Glutamatergic neuron (in vitro differentiated cells): ENCODE data around the gene NFIA. TPM values are rescaled to one million over a fixed set of nuclear protein-coding genes. Genes with fewer than 3 reads are reported as not detected.

ENCODE experiments used
- DNase-seq: peaks from one replicate; pipeline ENCODE4 v3.0.0; 2022
- H3K27ac Mint-ChIP-seq: one replicate; pipeline ENCODE4 v1.8.0; 2020; ENCODE audit warnings: mild to moderate bottlenecking, mixed read lengths, inconsistent platforms; ENCODE audit not compliant: unreplicated experiment
- H3K27me3 Mint-ChIP-seq: one replicate; pipeline ENCODE4 v1.8.0; 2020; ENCODE audit warnings: mild to moderate bottlenecking, moderate library complexity, mixed read lengths, inconsistent platforms; ENCODE audit not compliant: unreplicated experiment
- H3K36me3 Mint-ChIP-seq: one replicate; pipeline ENCODE4 v1.8.0; 2020; ENCODE audit warnings: mild to moderate bottlenecking, mixed read lengths, inconsistent platforms; ENCODE audit not compliant: unreplicated experiment
- H3K4me1 Mint-ChIP-seq: one replicate; pipeline ENCODE4 v1.8.0; 2020; ENCODE audit warnings: mild to moderate bottlenecking, low read depth, mixed read lengths, inconsistent platforms; ENCODE audit not compliant: unreplicated experiment
- H3K4me3 Mint-ChIP-seq: one replicate; pipeline ENCODE4 v1.8.0; 2020; ENCODE audit warnings: mild to moderate bottlenecking, mixed read lengths, inconsistent platforms; ENCODE audit not compliant: unreplicated experiment
- H3K9me3 Mint-ChIP-seq: one replicate; pipeline ENCODE4 v1.8.0; 2020; ENCODE audit warnings: mild to moderate bottlenecking, moderate library complexity, mixed read lengths, inconsistent platforms; ENCODE audit not compliant: unreplicated experiment
- total RNA-seq: library from RNA; stranded (reverse); fragmentation: NEBNext Ultra II Directional; extraction: Animal tissue kit (Norgen Biotek cat#: 25700); gene quantifications from one replicate; pipeline ENCODE4 v1.2.1, GENCODE V29; 2021; ENCODE audit not compliant: unreplicated experiment
- TF ChIP-seq, protein P1 (sequence below): fragments of 200-600 bp; sonication (generic); IDR thresholded peaks from one replicate; pipeline ENCODE4 v1.5.0; 2021; ENCODE audit not compliant: partially characterized antibody, unreplicated experiment

Gene NFIA
- total RNA-seq, 1 donor from 2014 or later, result 16.4 TPM

DNA sequence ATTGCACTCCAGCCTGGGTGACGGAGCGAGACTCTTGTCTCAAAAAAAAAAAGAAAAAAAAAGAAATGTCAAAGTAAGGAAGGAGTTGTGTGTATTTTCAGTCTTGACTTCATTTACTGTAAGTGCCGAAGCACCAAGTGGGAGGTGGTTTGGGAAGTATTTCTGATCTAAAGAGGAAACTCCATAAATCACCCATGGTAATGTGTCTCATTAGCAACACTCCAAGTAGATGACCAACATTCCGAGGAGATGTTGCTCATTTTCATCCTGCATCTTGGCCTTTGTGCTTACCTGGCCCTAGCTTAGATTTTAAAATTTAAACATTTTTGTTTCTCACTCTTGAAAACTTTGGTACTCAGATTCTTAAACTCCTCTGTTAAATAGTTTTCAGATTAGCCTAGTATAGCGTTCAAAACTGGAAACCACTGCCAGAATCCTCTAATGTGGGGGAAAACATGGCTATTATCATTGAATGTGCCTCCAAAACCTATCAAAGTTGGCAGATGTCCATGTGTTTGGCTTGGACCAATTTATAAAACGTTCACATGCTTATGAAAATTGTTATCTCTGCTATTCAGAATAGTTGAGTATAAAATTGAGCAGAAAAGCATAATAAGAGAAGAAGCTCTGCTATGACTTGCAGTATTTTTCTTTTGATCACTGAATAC is 110.4 kb downstream of the NFIA start:
- peaks cover 4% of the 10 kb centered on the region for H3K27me3 Mint-ChIP-seq
- TF ChIP-seq, protein P1, sequence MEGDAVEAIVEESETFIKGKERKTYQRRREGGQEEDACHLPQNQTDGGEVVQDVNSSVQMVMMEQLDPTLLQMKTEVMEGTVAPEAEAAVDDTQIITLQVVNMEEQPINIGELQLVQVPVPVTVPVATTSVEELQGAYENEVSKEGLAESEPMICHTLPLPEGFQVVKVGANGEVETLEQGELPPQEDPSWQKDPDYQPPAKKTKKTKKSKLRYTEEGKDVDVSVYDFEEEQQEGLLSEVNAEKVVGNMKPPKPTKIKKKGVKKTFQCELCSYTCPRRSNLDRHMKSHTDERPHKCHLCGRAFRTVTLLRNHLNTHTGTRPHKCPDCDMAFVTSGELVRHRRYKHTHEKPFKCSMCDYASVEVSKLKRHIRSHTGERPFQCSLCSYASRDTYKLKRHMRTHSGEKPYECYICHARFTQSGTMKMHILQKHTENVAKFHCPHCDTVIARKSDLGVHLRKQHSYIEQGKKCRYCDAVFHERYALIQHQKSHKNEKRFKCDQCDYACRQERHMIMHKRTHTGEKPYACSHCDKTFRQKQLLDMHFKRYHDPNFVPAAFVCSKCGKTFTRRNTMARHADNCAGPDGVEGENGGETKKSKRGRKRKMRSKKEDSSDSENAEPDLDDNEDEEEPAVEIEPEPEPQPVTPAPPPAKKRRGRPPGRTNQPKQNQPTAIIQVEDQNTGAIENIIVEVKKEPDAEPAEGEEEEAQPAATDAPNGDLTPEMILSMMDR, result no peak
- H3K27ac Mint-ChIP-seq, result no peak overlapping the region
- DNase-seq, result no peak
- H3K4me3 Mint-ChIP-seq, result no peak overlapping the region
- peaks cover 4% of the 10 kb centered on the region for H3K36me3 Mint-ChIP-seq
- peaks cover 6% of the 10 kb centered on the region for H3K9me3 Mint-ChIP-seq
- peaks cover 37% of the 10 kb centered on the region for H3K4me1 Mint-ChIP-seq

DNA sequence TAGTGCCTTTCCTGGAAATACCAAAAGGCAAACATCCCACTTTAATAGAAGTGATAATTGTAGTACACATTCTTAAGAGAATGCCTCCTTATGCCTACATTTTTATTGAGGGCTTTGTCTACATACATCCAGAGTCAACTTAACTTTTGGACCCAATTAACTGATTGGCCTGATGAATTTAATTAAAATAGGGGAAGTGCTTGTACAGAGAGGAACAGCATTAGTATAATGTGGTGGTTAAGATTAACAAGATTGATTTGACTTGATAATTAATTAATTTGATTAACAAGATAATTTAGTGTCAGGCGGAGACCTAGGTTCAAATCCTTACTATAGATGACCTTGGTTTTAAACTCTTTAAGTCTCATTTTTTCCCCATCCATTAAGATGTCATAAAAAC is 111.4 kb downstream of the NFIA start:
- DNase-seq, result no peak
- Mint-ChIP-seq H3K27ac (no peak overlapping the region), H3K36me3 (peaks cover 3% of the 10 kb centered on the region), H3K9me3 (peaks cover 13% of the 10 kb centered on the region), H3K27me3 (peaks cover 9% of the 10 kb centered on the region), H3K4me3 (no peak overlapping the region), H3K4me1 (peaks cover 39% of the 10 kb centered on the region)
- TF ChIP-seq, protein P1, result no peak

- DNase-seq, result peak; percentile 68
- Mint-ChIP-seq H3K36me3 (no peaks in the 10 kb centered on the region), H3K27me3 (peaks cover 12% of the 10 kb centered on the region), H3K27ac (peak overlapping the region; percentile 91), H3K9me3 (peaks cover 18% of the 10 kb centered on the region), H3K4me1 (peaks cover 57% of the 10 kb centered on the region), H3K4me3 (peak overlapping the region; percentile 66)
- TF ChIP-seq, protein P1, result no peak
These were observed 116.2 kb downstream of the NFIA start for GRCh38 chr1:61198554-61198953.

- H3K27ac Mint-ChIP-seq, result peak overlapping the region; percentile 64
- no peak for DNase-seq
- H3K4me3 Mint-ChIP-seq, result no peak overlapping the region
- H3K36me3 Mint-ChIP-seq, result no peaks in the 10 kb centered on the region
- peaks cover 43% of the 10 kb centered on the region for H3K4me1 Mint-ChIP-seq
- peaks cover 12% of the 10 kb centered on the region for H3K27me3 Mint-ChIP-seq
- TF ChIP-seq, protein P1, result no peak
- H3K9me3 Mint-ChIP-seq, result peaks cover 18% of the 10 kb centered on the region
These were observed 118.7 kb downstream of the NFIA start for GRCh38 chr1:61201035-61201434.

DNA sequence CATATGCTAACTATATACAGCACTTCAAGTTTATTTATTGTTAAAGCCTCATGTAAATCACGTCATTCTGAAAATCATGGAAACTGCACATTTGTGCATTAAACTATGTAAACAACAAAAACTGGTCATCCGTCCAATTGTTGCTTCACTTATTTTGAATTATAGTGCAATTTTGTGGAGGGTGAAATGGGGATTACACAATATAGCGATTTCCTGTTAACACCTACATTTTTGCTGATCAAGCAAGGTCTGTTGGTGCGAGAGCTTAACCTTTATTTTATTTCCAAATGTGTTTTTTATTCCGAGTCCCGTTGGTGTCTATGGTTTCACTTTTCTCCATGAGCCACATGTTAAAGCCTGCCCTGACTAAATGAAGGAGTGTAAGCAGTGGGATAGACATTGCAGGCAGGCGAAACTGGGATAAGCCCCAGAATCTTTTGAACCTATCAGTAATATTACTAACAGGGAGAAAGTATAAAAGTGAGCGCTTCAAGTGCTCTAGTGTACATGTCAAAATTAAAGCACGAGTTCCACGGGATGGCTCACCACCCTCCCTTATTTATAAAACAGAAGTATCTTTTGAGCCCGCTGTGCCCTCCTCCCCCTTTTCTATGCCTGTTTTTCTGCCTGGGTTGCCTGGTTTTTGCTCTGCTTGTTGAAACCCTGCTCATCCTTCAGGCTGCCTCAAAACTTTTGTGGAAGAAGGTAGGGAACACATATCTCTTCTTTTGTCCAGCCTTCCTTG is 120.7 kb downstream of the NFIA start:
- H3K4me3 Mint-ChIP-seq, result no peak overlapping the region
- no peak for DNase-seq
- no peak overlapping the region for H3K27ac Mint-ChIP-seq
- H3K9me3 Mint-ChIP-seq, result peaks cover 12% of the 10 kb centered on the region
- H3K4me1 Mint-ChIP-seq, result peaks cover 49% of the 10 kb centered on the region
- H3K36me3 Mint-ChIP-seq, result no peaks in the 10 kb centered on the region
- peaks cover 7% of the 10 kb centered on the region for H3K27me3 Mint-ChIP-seq
- TF ChIP-seq, protein P1, result no peak
